ENCODE results near the gene SLC25A13.

The SLC25A13 gene

DNA sequence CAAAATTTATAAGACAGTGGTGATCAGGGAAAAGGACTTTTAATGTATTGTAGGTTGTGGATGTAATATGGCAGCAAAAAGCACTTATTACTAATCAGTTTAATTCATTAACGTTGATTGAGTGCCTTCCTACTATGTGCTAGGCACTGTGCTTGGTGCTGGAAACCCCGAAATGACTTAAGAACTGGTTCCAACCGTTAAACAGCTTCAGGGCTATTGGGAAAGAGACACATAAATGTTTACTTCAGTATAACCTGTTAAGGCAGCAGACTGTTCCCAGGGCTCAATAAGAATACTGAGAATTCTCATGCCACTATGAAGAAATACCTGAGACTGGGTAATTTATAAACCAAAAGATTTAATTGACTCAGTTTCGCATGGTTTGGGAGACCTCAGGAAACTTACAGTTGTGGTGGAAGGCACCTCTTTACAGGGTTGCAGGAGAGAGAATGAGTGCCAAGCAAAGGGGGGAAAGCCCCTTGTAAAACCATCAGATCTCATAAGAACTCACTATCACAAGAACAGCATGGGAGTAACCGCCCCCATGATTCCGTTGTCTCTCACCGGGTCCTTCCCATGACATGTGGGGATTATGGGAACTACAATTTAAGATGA, 1.1 kb upstream of the SLC25A13 start:
- DNase-seq: no peak

DNA sequence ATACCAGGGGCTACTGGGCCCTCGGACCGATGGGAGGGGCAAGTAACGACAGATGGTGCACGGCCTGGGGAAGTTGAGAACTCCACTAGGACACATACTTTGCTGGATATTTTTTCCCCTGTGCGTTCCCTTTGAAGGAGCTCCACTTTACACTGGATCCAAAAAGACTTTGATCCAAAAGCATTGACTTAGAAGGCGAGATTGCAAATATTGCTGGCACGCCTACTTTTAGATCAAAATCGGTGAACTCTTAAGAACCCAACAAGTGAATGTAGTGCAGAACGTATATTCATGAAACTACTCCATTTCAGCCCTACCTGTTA, 436 bp upstream of the SLC25A13 start:
- no peak for DNase-seq

DNA sequence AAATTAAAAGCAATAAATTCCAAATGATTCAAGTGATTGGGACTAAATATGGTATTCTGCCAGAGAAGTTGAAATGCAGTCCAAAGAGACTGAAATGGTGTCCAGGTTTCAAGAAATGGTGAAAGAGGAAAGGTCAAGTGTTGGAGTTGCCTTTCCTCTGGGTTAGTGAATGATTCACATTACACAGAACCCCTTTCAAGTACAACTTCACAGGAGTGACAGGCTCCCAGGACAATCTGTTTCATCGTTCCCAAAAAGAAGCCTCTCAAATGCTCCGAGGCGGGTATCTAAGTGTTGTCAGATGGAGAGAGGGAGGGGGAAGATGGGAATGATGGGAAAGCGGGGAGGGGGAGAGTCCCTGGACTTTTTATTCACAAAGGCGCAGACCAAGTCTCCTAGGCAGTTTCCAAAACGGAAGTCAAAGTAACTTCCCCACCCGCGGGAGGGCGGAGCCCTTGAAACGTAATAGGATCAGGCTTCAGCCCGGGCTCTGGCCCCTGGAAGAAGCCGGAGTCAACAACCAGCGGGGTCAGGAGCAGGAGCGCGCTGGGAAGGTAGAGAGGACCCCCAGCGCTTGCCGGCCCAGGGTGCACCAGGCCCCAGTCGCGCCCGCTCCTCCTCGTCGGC, 754 bp downstream of the SLC25A13 start:
- DNase-seq: peak; percentile 98

DNA sequence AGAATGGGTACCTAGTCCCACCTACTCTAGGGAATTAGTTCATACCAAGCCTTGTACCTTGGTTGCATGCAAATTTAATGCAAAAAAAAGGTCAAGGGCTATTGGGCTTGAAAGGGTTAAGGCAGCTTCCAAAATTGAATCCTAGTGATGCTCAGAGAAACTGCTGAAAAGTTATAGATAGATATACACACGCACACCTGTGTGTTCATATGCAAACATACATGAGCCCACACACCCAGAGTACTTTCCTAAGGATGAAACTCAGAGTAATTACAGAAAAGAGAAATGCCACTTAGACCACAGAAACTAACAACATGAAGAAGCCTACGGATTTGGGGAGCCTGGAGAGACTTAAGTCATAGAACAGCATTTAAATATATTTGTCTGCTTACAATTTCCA, 1.5 kb downstream of the SLC25A13 start:
- peak; percentile 67 for DNase-seq

DNA sequence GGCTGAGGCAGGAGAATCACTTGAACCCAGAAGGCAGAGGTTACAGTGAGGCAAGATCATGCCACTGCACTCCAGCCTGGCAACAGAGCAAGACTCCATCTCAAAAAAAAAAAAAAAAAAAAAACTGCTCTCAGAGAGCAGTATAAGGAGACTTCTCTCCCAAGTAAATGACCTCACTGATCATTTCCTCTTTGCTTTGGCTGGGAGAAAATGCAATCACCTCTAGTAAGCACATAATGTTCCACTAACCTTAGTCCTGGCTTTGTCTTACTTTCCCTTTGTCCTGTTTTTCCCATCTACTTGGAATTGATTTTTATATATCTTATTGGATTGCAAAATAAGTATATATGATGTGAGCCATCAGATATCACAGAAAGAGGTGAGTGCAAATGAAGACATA, 2.5 kb downstream of the SLC25A13 start:
- peak; percentile 38 for DNase-seq

DNA sequence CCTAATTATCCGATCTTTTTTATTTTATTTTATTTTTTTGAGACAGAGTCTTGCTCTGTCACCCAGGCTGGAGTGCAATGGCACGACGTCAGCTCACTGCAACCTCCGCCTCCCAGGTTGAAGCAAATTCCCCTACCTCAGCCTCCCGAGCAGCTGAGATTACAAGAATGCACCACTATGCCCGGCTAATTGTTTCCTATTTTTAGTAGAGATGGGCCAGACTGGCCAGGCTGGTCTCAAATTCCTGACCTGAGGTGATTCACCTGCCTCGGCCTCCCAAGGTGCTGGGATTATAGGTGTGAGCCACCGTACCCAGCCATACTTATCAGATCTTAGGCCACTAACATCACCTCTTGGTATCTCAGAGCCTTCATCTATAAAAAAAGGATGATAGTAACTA, 4.9 kb downstream of the SLC25A13 start:
- DNase-seq: no peak

DNA sequence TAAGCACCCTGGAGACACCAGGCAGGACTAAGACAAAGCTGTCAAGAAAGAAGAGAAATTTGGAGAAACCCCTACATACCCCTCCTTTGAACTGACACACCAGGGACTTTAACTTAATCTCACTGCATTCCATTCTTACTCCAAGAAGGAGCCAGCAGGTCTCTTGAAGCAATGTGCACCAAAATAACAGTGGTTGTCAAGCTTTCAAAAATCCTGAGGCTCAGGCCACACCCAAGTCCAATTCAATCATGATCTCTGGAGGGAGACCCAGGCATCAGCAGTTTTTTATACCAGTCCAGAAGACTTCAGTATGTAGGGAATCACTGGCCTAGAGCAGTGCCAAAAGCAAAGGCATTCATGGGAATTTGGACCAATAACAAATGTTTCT, 6.8 kb downstream of the SLC25A13 start:
- no peak for DNase-seq

DNA sequence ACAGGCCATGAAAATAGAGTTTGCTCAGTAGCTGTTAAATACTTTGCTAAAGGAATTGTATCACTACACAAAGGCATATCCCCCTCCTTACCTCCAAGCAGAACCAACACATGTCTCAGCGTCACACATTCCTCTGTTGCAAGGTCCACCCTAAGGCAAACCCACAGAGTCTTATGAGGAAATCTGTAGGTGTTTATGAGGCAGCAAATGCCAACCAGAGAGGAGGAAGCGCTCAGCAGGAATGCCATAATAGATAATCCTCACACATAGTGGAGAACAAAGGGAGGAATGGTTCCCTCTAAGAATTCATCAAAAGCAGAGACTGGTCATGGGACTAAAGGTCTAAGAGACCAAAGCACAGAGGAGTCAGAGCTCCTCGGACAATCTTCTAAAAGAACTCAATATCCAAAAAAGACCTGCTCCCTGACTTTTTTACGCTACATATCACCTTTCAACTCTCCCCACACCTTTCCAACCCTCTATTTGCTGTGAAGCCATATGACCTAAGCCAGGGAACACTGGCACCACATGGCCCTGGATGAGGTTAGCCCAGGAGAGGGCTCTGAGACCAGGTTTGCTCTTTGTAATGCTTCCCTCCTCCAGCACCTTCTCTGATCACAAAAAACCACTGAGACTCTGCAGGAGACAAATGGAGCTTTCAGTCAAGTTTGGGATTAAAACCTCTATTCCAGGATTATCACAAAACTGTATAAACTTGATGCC, 7.3 kb downstream of the SLC25A13 start:
- DNase-seq: no peak

DNA sequence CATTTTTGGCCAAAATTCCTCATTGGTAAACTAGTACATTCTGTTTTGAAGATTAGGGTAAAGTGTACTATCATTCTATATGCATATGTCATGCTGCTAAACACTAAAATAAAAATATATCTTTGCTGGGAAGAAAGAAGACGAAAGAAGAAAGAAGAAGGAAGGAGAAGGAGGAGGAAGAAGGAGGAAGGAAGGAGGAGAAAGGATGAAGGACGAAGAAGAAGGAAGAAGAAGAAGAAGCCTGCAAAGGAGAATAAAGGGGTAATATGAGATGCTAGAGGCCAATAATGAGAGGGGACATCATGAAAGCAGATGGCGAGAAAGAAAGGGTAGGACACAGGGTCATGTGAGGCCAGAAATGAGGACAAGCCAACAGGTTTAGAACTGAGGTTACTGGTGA, 8.0 kb downstream of the SLC25A13 start:
- no peak for DNase-seq

DNA sequence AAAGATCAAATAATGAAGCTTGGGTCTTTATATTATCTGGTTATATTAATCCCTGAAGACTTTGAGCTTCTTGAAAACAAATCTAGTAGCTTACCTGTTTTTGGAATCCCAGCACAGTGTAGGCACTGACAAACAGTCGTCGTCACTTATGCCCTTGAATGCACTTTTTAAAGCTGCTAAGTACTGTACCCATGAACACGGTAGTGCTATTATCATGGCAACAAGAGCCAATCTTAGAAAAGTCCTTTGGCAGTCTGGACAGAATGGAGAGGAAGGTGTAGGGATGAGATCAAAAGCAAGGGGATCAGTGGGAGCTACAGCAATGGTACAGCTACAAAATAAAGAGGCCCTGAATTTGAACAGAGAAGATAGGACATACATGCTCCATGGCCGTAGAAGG, 9.4 kb downstream of the SLC25A13 start:
- DNase-seq: no peak

DNA sequence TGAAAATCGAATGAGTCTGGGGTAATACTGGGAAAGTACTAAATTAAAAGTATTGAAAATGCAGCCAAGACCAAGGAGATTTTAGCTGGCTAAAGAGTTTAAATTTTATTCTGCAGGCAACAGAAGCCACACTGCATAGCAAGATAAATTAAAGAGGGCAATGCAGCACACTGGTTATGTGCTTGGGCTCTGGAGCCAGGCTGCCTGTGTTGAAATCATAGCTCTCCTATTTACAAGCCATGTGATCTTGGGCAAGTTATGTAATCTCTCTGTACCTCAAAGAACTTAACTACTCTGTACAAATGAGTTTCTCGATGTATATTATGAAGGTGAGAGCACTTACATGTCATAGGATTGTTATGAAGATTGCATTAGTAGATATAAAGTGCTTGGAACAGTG, 9.9 kb downstream of the SLC25A13 start:
- DNase-seq: peak; percentile 92

DNA sequence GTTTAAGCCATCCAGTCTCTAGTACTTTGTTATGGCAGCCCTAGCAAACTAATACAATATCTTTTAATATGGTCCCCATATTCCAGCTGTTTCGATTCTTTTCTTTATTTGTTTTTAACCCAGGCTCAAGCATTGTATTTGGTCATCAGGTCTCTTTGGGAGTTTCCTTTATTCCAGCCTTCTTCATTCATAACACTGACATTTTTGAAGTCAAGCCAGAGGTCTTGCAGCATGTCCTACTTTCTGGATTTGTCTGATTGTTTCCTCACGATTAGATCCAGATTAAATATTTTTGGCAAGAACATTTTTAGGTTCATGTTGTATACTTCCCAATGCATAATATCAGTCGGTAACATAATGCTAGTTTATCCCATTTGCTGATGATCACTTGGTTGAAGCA, 11.8 kb downstream of the SLC25A13 start:
- DNase-seq: no peak

DNA sequence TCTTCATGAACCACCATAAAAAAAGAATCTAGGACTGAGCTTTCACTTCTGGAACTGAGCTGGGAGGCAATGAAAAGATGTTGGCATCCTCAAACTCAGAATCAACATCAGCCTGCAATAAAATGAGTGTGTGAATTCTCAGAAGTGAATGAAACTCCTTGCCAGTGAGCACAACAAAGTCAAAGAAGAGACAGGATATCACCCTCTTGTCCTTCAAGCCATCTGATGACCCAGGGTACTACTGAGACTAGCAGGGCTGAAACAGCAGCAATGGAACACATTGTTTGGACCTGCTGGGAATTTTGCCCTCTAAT, 13.0 kb downstream of the SLC25A13 start:
- no peak for DNase-seq

DNA sequence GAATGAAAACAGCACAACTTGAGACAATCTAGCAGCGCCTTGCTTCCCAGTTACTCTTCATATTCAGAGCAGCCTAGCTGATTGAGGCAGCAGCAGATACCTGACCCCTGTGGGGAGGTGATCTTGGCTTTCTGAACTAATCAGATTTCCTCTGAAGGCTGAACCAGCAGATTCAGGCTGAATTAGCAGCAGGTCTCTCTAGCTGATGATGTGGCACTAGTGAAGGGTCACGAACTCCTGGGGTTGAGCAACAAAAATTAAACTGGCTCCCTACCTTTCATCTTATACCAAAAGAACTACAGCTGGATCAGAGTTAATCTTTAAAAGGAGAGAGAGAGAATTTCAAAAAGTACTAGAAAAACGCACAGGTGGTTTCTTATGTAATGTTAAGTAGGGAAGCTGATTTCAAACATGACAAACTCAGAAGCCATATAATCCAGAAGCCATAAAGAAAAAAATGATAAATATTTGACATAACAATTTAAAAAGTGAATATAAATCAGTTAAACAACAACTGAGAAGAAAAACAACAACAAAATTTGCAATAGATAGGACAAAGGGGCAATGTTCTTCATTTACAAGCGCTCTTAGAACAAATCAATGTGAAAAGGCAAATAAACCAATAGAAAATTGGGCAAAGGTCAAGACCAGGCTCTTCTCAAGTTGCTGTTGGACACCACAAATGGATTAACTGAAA, 13.5 kb downstream of the SLC25A13 start:
- no peak for DNase-seq

DNA sequence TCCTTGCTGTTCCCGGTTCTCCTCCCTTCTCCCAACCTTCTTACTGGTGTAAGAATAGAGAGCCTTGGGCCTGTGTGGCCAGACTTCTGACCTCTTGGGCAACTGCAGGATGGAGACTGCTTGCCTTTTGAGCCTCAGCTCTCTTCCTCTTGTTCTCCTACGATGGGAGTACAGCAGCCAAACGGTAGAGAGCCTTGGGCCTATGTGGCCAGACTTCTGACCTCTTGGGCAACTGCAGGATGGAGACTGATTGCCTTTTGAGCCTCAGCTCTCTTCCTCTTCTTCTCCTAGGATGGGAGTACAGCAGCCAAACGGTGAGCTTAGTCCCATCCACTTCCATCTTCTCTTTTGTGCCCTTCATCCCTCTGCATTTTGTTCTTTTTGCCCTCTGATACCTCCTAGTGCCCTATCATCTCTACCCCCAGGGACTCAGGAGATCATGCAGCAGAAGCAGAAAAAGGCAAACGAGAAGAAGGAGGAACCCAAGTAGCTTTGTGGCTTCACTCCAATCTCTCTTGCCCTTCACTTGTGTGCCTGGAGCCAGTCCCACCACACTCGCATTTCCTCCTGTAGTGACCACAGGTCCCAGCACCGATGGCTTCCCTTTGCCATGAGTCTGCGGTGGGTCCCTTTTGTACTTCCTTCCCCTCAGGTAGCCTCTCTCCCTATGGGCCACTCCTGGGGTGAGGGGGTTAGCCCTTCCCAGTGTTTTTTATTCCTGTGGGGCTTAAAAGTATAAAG, 15.3 kb downstream of the SLC25A13 start:
- peak; percentile 48 for DNase-seq

DNA sequence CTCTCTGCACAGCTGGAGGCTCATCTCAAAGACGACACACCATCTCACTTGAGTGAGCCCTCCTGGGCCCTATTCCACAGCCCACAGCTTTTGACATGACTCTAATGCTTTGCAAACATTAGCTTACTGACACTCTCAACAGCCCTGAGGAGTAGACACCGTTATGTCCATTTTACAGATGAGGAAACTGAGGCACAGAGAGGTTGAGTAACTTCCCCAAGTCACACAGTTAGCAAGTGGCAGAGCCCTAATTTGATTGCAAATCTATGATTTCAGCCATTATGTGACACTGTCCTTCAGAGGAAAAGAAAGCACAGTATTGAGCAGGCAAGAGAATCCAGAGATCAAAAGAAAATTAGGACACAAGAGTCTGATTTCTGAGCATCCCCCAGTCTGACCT, 16.0 kb downstream of the SLC25A13 start:
- no peak for DNase-seq

DNA sequence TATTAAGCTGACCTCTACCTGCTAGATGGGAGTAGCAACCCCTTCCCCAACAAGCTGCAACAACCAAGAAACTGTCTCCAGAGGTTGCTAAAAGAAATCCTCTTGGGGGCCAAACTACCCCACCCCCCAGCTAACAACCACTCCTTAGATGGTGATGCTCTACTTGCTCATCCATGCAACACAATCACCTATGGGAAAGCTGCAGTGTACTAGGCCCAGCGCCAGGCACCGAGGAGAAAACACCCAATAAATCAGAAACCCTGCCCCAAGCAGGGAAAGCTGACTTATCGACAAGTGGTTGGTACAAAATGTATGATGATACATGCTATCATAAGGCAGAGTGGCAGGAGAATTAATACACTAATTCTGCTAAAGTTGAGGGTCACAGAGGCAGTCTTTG, 17.3 kb downstream of the SLC25A13 start:
- no peak for DNase-seq

DNA sequence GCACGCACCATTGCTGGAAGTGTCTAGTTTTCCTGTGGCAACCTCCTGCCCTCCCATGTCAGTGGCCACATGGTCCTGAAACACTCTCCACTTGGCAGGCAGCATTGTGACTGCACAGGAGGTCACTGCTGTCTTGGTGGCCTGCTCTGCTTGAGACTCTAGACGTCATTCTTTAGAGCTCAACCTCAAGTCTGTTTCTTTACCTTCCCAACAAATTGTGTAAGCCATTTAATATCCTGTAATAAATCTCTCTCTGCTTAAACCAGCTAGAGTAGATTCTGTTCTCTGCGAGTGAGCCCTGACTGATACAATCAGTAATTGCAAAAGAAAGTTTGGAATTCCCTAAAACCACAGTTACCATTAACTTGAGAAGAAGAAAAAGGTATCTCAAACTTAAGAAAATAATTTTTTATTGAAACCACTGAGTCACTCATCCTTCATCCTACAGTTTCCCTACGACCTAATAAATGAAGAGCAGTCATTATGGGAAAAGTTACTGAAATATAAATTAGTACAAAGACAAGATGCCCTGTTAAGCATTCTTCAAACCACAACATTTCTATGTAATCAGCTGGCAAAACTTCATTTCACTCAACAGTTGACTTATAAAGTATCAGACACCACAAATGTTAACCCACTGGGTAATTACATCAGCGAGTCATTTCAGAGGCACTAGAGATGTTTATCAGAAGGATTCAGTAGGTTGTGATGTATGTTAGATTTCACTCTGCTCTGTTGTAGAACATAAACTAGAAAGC, 18.0 kb downstream of the SLC25A13 start:
- peak; percentile 48 for DNase-seq

DNA sequence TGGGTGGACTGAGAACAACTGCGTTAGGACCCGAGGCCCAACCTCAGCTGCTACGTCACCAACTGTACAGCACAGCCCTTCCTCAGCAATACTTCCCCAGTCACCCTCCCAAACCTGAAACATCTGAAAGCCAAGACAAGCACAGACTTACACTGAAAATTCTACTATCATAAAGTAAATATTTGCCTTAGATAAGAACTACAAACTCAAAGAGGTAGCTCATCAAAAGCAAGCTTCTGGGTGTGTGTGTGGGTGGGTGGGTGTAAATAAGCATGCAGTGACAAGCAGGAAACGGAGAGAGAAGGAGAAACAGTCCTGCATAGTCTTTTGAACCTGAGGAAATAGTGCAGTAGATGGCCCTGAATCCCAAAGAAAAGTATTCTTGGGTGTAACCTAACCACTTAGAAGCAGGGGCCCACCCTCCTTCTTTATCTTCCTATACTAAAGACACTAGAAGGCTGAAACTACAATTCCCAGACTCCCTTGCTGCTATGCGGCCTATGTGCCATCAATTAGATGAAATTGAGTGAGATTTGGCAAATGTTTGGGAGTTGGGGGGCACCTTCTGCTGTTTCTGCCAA, 18.7 kb downstream of the SLC25A13 start:
- DNase-seq: peak; percentile 52

DNA sequence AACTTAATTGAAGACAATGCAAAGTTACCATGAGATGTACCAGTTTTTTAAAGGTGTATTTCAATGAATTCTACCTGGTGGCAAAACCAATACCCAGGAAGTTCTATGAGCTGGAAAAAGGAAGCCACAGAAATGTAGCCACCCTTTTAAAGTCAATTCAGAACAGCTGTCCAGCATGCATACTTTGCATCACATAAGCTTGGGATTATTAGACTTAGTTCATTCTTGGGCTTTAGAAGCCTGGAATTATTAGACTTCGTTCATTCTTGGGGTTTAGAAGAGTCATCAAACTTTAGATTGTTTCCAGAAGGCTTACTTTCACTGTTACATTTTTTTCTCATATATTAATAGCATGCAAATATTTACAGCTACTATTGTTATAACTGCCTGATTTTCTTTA, 20.9 kb downstream of the SLC25A13 start:
- DNase-seq: no peak

DNA sequence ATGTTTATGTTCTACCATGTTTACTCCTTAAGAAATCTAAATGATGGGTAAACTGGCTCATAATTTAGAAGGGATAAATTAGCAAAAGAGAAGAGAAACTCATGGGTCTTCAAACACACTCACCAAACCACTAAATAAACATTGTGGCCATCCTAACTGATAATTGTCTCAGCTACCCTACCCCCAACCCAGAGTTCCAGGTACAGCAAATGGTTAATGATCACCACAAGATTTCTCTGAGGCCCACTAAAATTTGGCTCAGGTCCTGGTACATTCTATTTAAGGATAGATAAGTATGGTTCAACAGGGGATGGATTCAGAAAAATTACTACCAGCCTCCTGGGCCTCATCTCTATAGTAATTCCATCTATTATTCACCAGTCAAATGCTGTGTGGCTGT, 21.4 kb downstream of the SLC25A13 start:
- peak; percentile 49 for DNase-seq

DNA sequence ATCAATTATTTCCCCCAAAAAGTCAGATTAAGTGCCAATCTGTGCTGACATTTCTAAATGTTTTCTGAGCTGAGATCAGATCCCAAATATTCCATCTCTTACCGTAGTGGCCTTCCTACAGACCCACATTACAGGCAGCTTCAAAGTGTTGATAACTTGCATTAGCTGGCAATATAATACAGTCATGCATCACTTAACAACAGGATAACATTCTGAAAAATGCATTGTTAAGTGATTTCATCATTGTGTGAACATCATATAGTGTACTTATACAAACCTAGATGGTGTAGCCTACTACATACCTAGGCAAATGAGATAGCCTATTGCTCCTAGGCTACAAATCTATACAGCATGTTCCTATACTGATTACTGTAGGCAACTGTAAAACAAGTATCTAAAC, 22.4 kb downstream of the SLC25A13 start:
- no peak for DNase-seq
